OCI-LY3 (cell line): ENCODE data around the gene OXTR.

Experiments
- CTCF ChIP-seq: fragments of 200-600, 300-600 bp; sonication (generic); IDR thresholded peaks from 2 replicates; pipeline ENCODE4 v1.5.1; 2014; ENCODE audit warnings: antibody characterized with exemption, low read length, low read depth
- EZH2phosphoT487 ChIP-seq: fragments of 200-600 bp; shearing (Covaris generic); IDR thresholded peaks from 2 replicates; pipeline ENCODE4 v1.6.1; 2018; ENCODE audit warnings: antibody characterized with exemption, mixed run types, low read depth

GRCh38 chr3:8713901-8714759, 55.3 kb downstream of the OXTR start:
- no peak for TF ChIP-seq EZH2phosphoT487
- TF ChIP-seq CTCF: peak; percentile 49
